Thyroid gland (tissue), 4 donors: ENCODE data around the gene SEC63.
"Not testable (repeated sequence)": the region's sequence is repeated elsewhere in the genome, so short reads cannot be mapped to it uniquely, and the experiment has no call there.

Experiments used
- POLR2A ChIP-seq, 2 donors: fragments of 450-650 bp; IDR thresholded peaks; one replicate each; pipeline ENCODE4 v1.6.1; 2017; ENCODE audit warnings: antibody characterized with exemption in 2 of 2, mild to moderate bottlenecking in 2 of 2, moderate library complexity in 1 of 2
- TF ChIP-seq, protein P1 (sequence below), 6 experiments: fragments of 200-600 bp in 3 of 6; fragments of 450-650 bp in 3 of 6; sonication (generic) in 3 of 6; IDR thresholded peaks; one replicate each; pipeline ENCODE4 v1.5.1; 2016 to 2019; ENCODE audit warnings: antibody characterized with exemption in 6 of 6, mild to moderate bottlenecking in 2 of 6, inconsistent platforms in 1 of 6, moderate library complexity in 1 of 6

DNA sequence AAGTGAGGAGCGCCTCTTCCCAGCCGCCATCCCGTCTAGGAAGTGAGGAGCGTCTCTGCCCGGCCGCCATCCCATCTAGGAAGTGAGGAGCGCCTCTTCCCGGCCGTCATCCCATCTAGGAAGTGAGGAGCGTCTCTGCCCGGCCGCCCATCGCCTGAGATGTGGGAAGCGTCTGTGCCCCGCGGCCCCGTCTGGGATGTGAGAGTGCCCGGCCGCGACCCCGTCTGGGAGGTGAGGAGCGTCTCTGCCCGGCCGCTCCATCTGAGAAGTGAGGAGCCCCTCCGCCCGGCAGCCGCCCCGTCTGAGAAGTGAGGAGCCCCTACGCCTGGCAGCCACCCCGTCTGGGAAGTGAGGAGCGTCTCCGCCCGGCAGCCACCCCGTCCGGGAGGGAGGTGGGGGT lies 23.8 kb downstream of the SEC63 start:
- TF ChIP-seq, protein P1, sequence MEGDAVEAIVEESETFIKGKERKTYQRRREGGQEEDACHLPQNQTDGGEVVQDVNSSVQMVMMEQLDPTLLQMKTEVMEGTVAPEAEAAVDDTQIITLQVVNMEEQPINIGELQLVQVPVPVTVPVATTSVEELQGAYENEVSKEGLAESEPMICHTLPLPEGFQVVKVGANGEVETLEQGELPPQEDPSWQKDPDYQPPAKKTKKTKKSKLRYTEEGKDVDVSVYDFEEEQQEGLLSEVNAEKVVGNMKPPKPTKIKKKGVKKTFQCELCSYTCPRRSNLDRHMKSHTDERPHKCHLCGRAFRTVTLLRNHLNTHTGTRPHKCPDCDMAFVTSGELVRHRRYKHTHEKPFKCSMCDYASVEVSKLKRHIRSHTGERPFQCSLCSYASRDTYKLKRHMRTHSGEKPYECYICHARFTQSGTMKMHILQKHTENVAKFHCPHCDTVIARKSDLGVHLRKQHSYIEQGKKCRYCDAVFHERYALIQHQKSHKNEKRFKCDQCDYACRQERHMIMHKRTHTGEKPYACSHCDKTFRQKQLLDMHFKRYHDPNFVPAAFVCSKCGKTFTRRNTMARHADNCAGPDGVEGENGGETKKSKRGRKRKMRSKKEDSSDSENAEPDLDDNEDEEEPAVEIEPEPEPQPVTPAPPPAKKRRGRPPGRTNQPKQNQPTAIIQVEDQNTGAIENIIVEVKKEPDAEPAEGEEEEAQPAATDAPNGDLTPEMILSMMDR (IDR thresholded peaks at IDR 0.05), result not testable (repeated sequence)
- not testable (repeated sequence) for TF ChIP-seq POLR2A (IDR thresholded peaks at IDR 0.05)
